SK-N-SH treated with all-trans-retinoic acid at 6 μM for 48 hours (cell line): Measurements from ENCODE around the gene KCNC3.

ENCODE experiments used
- ATAC-seq: fragments of 200-7000 bp; cut with Tn5 transposase; 3 replicates; pipeline ENCODE4 v1.9.1; 2020; ENCODE audit warnings: mild to moderate bottlenecking, moderate library complexity
- ARNTL ChIP-seq: fragments of 450-650 bp; formaldehyde crosslinking; IDR thresholded peaks from 2 replicates; pipeline ENCODE4 v1.5.0; 2020; ENCODE audit warnings: low read depth, mild to moderate bottlenecking, moderate library complexity, borderline replicate concordance
- BACH2 ChIP-seq: fragments of 250-450 bp; sonication (Bioruptor Pico); IDR thresholded peaks from 2 replicates; pipeline ENCODE4 v1.9.0; 2021; ENCODE audit warnings: mild to moderate bottlenecking, borderline replicate concordance
- CREB5 ChIP-seq: fragments of 250-450 bp; sonication (Bioruptor Pico); IDR thresholded peaks from 2 replicates; pipeline ENCODE4 v1.5.1; 2020; ENCODE audit warnings: low read depth, mild to moderate bottlenecking, moderate library complexity
- CSRNP3 ChIP-seq: fragments of 250-450 bp; sonication (Bioruptor Pico); IDR thresholded peaks from 2 replicates; pipeline ENCODE4 v1.5.1; 2021; ENCODE audit warnings: mild to moderate bottlenecking, moderate library complexity
- GLIS3 ChIP-seq: fragments of 250-450 bp; sonication (Bioruptor Pico); IDR thresholded peaks from 2 replicates; pipeline ENCODE4 v1.5.0; 2020; ENCODE audit warnings: mild to moderate bottlenecking, moderate library complexity
- PATZ1 ChIP-seq: fragments of 250-450 bp; sonication (Bioruptor Pico); IDR thresholded peaks from 2 replicates; pipeline ENCODE4 v1.8.0; 2020; ENCODE audit warnings: mild to moderate bottlenecking, moderate library complexity, borderline replicate concordance
- POU6F1 ChIP-seq: fragments of 250-450 bp; sonication (Bioruptor Pico); IDR thresholded peaks from 2 replicates; pipeline ENCODE4 v1.8.0; 2021; ENCODE audit warnings: low read depth, mild to moderate bottlenecking, moderate library complexity, borderline replicate concordance
- PPARA ChIP-seq: fragments of 250-450 bp; sonication (Bioruptor Pico); IDR thresholded peaks from 2 replicates; pipeline ENCODE4 v1.5.0; 2020; ENCODE audit warnings: mild to moderate bottlenecking, borderline replicate concordance
- RARB ChIP-seq: fragments of 250-450 bp; sonication (Bioruptor Pico); IDR thresholded peaks from 2 replicates; pipeline ENCODE4 v1.8.0; 2021; ENCODE audit warnings: mild to moderate bottlenecking, moderate library complexity
- SNAI2 ChIP-seq: fragments of 250-450 bp; sonication (Bioruptor Pico); IDR thresholded peaks from 2 replicates; pipeline ENCODE4 v1.5.0; 2020; ENCODE audit warnings: mild to moderate bottlenecking, moderate library complexity
- TCF4 ChIP-seq: fragments of 250-450 bp; sonication (Bioruptor Pico); IDR thresholded peaks from 2 replicates; pipeline ENCODE4 v1.8.0; 2021; ENCODE audit warnings: mild to moderate bottlenecking, moderate library complexity, borderline replicate concordance
- TOX ChIP-seq: fragments of 250-450 bp; sonication (Bioruptor Pico); IDR thresholded peaks from 2 replicates; pipeline ENCODE4 v1.8.0; 2021; ENCODE audit warnings: mild to moderate bottlenecking, moderate library complexity, borderline replicate concordance
- TSHZ2 ChIP-seq: fragments of 250-450 bp; sonication (Bioruptor Pico); IDR thresholded peaks from 2 replicates; pipeline ENCODE4 v1.5.0; 2020; ENCODE audit warnings: mild to moderate bottlenecking, moderate library complexity
- ZC3H10 ChIP-seq: fragments of 250-450 bp; sonication (Bioruptor Pico); IDR thresholded peaks from 2 replicates; pipeline ENCODE4 v1.5.1; 2021; ENCODE audit warnings: mild to moderate bottlenecking, moderate library complexity
- ZFP3 ChIP-seq: fragments of 250-450 bp; sonication (Bioruptor Pico); IDR thresholded peaks from 2 replicates; pipeline ENCODE4 v1.5.0; 2020; ENCODE audit warnings: mild to moderate bottlenecking, moderate library complexity
- ZFP30 ChIP-seq: fragments of 450-650 bp; formaldehyde crosslinking; IDR thresholded peaks from 2 replicates; pipeline ENCODE4 v1.5.0; 2022; ENCODE audit warnings: mild to moderate bottlenecking, moderate library complexity
- ZNF565 ChIP-seq: fragments of 450-650 bp; formaldehyde crosslinking; conservative IDR thresholded peaks from 2 replicates; pipeline ENCODE4 v1.5.0; 2020; ENCODE audit warnings: low read depth, mild to moderate bottlenecking, moderate library complexity
- ZNF70 ChIP-seq: fragments of 450-650 bp; formaldehyde crosslinking; IDR thresholded peaks from 2 replicates; pipeline ENCODE4 v1.5.0; 2020; ENCODE audit warnings: mild to moderate bottlenecking, moderate library complexity
- ZNF8 ChIP-seq: fragments of 450-650 bp; formaldehyde crosslinking; IDR thresholded peaks from 2 replicates; pipeline ENCODE4 v1.5.0; 2020; ENCODE audit warnings: mild to moderate bottlenecking, moderate library complexity

KCNC3 gene

GRCh38 chr19:50309396-50310125 is 19.6 kb downstream of the KCNC3 start:
- ATAC-seq, result no peak
- TF ChIP-seq ZFP3 (CRISPR knock-in tag), result no peak
- no peak for TF ChIP-seq RARB (CRISPR knock-in tag)
- TF ChIP-seq ZNF70 (CRISPR knock-in tag), result no peak
- no peak for TF ChIP-seq ZFP30 (CRISPR knock-in tag)
- no peak for TF ChIP-seq ZNF565 (CRISPR knock-in tag)
- no peak for TF ChIP-seq TSHZ2 (CRISPR knock-in tag)
- TF ChIP-seq CSRNP3, result no peak
- no peak for TF ChIP-seq GLIS3 (CRISPR knock-in tag)
- no peak for TF ChIP-seq POU6F1 (CRISPR knock-in tag)
- no peak for TF ChIP-seq SNAI2 (CRISPR knock-in tag)
- no peak for TF ChIP-seq PATZ1 (CRISPR knock-in tag)
- no peak for TF ChIP-seq ZC3H10 (CRISPR knock-in tag)
- no peak for TF ChIP-seq BACH2
- no peak for TF ChIP-seq CREB5

- ATAC-seq, result no peak
- TF ChIP-seq CREB5 (no peak), POU6F1 (CRISPR knock-in tag) (no peak), ZNF565 (CRISPR knock-in tag) (no peak), ZNF8 (CRISPR knock-in tag) (no peak), TOX (no peak), ZFP30 (CRISPR knock-in tag) (no peak)
Observed at GRCh38 chr19:50308991-50309390, 20.2 kb downstream of the KCNC3 start.

GRCh38 chr19:50303558-50303957 is 25.6 kb downstream of the KCNC3 start:
- no peak for ATAC-seq
- no peak for TF ChIP-seq TCF4 (CRISPR knock-in tag)
- no peak for TF ChIP-seq ZNF565 (CRISPR knock-in tag)
- TF ChIP-seq ARNTL, result no peak
- TF ChIP-seq PPARA (CRISPR knock-in tag), result no peak
- no peak for TF ChIP-seq GLIS3 (CRISPR knock-in tag)
- TF ChIP-seq BACH2, result no peak
- no peak for TF ChIP-seq PATZ1 (CRISPR knock-in tag)
- no peak for TF ChIP-seq ZNF70 (CRISPR knock-in tag)
- no peak for TF ChIP-seq ZNF8 (CRISPR knock-in tag)
- TF ChIP-seq POU6F1 (CRISPR knock-in tag), result no peak
- TF ChIP-seq ZFP3 (CRISPR knock-in tag), result no peak
